A673 (cell line): Measurements from ENCODE around the gene GMPR.

Experiments
- EZH2 ChIP-seq: fragments of 200-600 bp; sonication (generic); IDR thresholded peaks from 2 replicates; pipeline ENCODE4 v1.6.1; 2017; ENCODE audit warnings: borderline replicate concordance, low read depth, mild to moderate bottlenecking, mixed read lengths, antibody characterized with exemption, low read length; ENCODE audit not compliant: poor library complexity, severe bottlenecking
- TF ChIP-seq, protein P1 (sequence below): fragments of 300-800, 200-600 bp; sonication (generic); conservative IDR thresholded peaks from 2 replicates; pipeline ENCODE4 v1.5.1; 2017; ENCODE audit warnings: low read depth, mild to moderate bottlenecking, antibody characterized with exemption, low read length, moderate library complexity, mixed read lengths

DNA sequence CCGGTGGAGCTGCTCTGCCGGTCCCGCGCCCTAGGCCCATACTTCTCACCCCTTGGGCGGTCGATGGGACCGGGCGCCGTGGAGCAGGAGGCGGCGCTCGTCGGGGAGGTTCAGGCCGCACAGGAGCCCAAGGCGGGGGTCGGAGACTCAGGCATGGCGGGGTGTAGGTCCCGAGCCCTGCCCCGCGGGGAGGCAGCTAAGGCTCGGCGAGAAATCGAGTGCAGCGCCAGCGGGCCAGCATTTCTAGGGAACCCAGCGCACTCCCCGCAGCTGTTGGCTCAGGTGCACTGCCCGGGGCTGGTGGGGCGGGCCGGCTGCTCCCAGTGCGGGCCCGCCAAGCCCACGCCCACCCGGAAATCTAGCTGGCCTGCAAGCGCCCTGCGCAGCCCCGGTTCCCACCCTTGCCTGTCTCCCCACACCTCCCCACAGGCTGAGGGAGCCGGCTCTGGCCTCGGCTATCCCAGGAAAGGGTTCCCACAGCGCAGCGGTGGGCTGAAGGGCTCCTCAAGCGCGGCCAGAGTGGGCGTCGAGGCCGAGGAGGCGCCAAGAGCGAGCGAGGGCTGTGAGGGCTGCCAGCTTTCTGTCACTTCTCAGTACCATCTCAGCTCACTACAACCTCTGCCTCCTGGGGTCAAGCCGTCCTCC, 40.2 kb upstream of the GMPR start:
- TF ChIP-seq, protein P1, sequence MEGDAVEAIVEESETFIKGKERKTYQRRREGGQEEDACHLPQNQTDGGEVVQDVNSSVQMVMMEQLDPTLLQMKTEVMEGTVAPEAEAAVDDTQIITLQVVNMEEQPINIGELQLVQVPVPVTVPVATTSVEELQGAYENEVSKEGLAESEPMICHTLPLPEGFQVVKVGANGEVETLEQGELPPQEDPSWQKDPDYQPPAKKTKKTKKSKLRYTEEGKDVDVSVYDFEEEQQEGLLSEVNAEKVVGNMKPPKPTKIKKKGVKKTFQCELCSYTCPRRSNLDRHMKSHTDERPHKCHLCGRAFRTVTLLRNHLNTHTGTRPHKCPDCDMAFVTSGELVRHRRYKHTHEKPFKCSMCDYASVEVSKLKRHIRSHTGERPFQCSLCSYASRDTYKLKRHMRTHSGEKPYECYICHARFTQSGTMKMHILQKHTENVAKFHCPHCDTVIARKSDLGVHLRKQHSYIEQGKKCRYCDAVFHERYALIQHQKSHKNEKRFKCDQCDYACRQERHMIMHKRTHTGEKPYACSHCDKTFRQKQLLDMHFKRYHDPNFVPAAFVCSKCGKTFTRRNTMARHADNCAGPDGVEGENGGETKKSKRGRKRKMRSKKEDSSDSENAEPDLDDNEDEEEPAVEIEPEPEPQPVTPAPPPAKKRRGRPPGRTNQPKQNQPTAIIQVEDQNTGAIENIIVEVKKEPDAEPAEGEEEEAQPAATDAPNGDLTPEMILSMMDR = no peak
- no peak for TF ChIP-seq EZH2
